HEK293 (cell line): ENCODE results near the gene TTN.

Experiments used
- CTCF ChIA-PET: fragments of 350-600 bp; formaldehyde crosslinking; extraction: SDS; loops from one replicate; lab custom pipeline; 2021; ENCODE audit warnings: antibody characterized with exemption; lab: Yijun Ruan, JAX
- POLR2A ChIA-PET: fragments of 300-600 bp; formaldehyde crosslinking; extraction: SDS; loops from one replicate; lab custom pipeline; 2020; ENCODE audit warnings: antibody characterized with exemption, inconsistent platforms; lab: Yijun Ruan, JAX
- H3K27ac ChIP-seq: fragments of 200-500 bp; sonication (Bioruptor generic); 2 replicates; pipeline ENCODE4 v1.5.1; 2014; ENCODE audit warnings: low read depth, low read length, control low read depth, inconsistent platforms; ENCODE audit errors: extremely low read depth
- H3K36me3 ChIP-seq, 2 experiments: fragments of 200-500 bp in 1 of 2; sonication (Bioruptor generic) in 1 of 2; 1 replicate in 1 of 2; 2 replicates in 1 of 2; pipeline ENCODE4 v1.5.1; 2014 to 2017; ENCODE audit warnings: inconsistent platforms in 2 of 2, low read length in 2 of 2; ENCODE audit not compliant: control insufficient read depth in 2 of 2, insufficient read depth in 1 of 2
- H3K4me1 ChIP-seq: fragments of 200-500 bp; sonication (Bioruptor generic); 2 replicates; pipeline ENCODE4 v1.5.1; 2014; ENCODE audit warnings: mild to moderate bottlenecking, low read length, inconsistent platforms; ENCODE audit not compliant: control insufficient read depth, insufficient read depth
- H3K4me3 ChIP-seq: 2 replicates; pipeline ENCODE4 v1.5.1; 2011; ENCODE audit warnings: low read depth, mild to moderate bottlenecking, control low read depth, low read length, moderate library complexity
- H3K9me3 ChIP-seq: fragments of 200-500 bp; sonication (Bioruptor generic); 2 replicates; pipeline ENCODE4 v1.5.1; 2014; ENCODE audit warnings: low read depth, low read length, inconsistent platforms; ENCODE audit not compliant: control insufficient read depth, insufficient read depth
- HOXA7 ChIP-seq: sonication (generic); formaldehyde crosslinking; IDR thresholded peaks from 2 replicates; pipeline ENCODE4 v1.8.1; 2022; ENCODE audit warnings: missing genetic modification reagents, borderline replicate concordance
- IKZF3 ChIP-seq: fragments of 450-650 bp; IDR thresholded peaks from 2 replicates; pipeline ENCODE4 v1.5.0; 2018; ENCODE audit warnings: missing biosample characterization, mild to moderate bottlenecking, missing genetic modification characterization, moderate library complexity
- SP3 ChIP-seq: fragments of 450-650 bp; formaldehyde crosslinking; IDR thresholded peaks from 2 replicates; pipeline ENCODE4 v1.5.1; 2016; ENCODE audit warnings: missing biosample characterization, missing genetic modification characterization
- SP7 ChIP-seq: fragments of 450-650 bp; formaldehyde crosslinking; IDR thresholded peaks from 2 replicates; pipeline ENCODE4 v1.5.1; 2016; ENCODE audit warnings: missing biosample characterization, missing genetic modification characterization
- ZBTB17 ChIP-seq: fragments of 450-650 bp; formaldehyde crosslinking; IDR thresholded peaks from 2 replicates; pipeline ENCODE4 v1.5.1; 2016; ENCODE audit warnings: missing biosample characterization, missing genetic modification characterization
- ZBTB20 ChIP-seq: fragments of 450-650 bp; formaldehyde crosslinking; IDR thresholded peaks from 2 replicates; pipeline ENCODE4 v1.5.1; 2016; ENCODE audit warnings: missing biosample characterization, missing genetic modification characterization
- ZFP69B ChIP-seq: fragments of 450-650 bp; formaldehyde crosslinking; IDR thresholded peaks from 2 replicates; pipeline ENCODE4 v1.5.1; 2016; ENCODE audit warnings: missing biosample characterization, missing genetic modification characterization
- ZNF214 ChIP-seq: fragments of 450-650 bp; formaldehyde crosslinking; IDR thresholded peaks from 2 replicates; pipeline ENCODE4 v1.5.1; 2017; ENCODE audit warnings: missing biosample characterization, mild to moderate bottlenecking, missing genetic modification characterization, borderline replicate concordance
- ZNF24 ChIP-seq: fragments of 450-650 bp; formaldehyde crosslinking; IDR thresholded peaks from 2 replicates; pipeline ENCODE4 v1.5.1; 2016; ENCODE audit warnings: missing biosample characterization, missing genetic modification characterization
- ZNF292 ChIP-seq: fragments of 450-650 bp; formaldehyde crosslinking; IDR thresholded peaks from 2 replicates; pipeline ENCODE4 v1.5.1; 2016; ENCODE audit warnings: low read depth, missing biosample characterization, missing genetic modification characterization, borderline replicate concordance
- ZNF433 ChIP-seq: fragments of 450-650 bp; formaldehyde crosslinking; IDR thresholded peaks from 2 replicates; pipeline ENCODE4 v1.5.1; 2016; ENCODE audit warnings: missing biosample characterization, missing genetic modification characterization, low read depth
- ZNF501 ChIP-seq: fragments of 450-650 bp; formaldehyde crosslinking; IDR thresholded peaks from 2 replicates; pipeline ENCODE4 v1.5.1; 2016; ENCODE audit warnings: missing biosample characterization, missing genetic modification characterization
- ZNF548 ChIP-seq: fragments of 450-650 bp; formaldehyde crosslinking; IDR thresholded peaks from 2 replicates; pipeline ENCODE4 v1.5.1; 2016; ENCODE audit warnings: missing biosample characterization, missing genetic modification characterization
- ZNF785 ChIP-seq: fragments of 450-650 bp; formaldehyde crosslinking; IDR thresholded peaks from 2 replicates; pipeline ENCODE4 v1.5.1; 2016; ENCODE audit warnings: missing biosample characterization, missing genetic modification characterization
- TF ChIP-seq, protein P1 (sequence below): fragments of 450-650 bp; formaldehyde crosslinking; IDR thresholded peaks from 2 replicates; pipeline ENCODE4 v1.5.1; 2016; ENCODE audit warnings: missing biosample characterization, missing genetic modification characterization, borderline replicate concordance
- TF ChIP-seq, protein P2 (sequence below): fragments of 450-650 bp; formaldehyde crosslinking; IDR thresholded peaks from 2 replicates; pipeline ENCODE4 v1.5.1; 2017; ENCODE audit warnings: missing biosample characterization, missing genetic modification characterization
- TF ChIP-seq, protein P3 (sequence below): fragments of 450-650 bp; formaldehyde crosslinking; IDR thresholded peaks from 2 replicates; pipeline ENCODE4 v1.5.1; 2016; ENCODE audit warnings: missing biosample characterization, missing genetic modification characterization
- TF ChIP-seq, protein P4 (sequence below): fragments of 450-650 bp; formaldehyde crosslinking; IDR thresholded peaks from 2 replicates; pipeline ENCODE4 v1.5.1; 2016; ENCODE audit warnings: missing biosample characterization, missing genetic modification characterization
- TF ChIP-seq, protein P5 (sequence below): fragments of 450-650 bp; formaldehyde crosslinking; IDR thresholded peaks from 2 replicates; pipeline ENCODE4 v1.5.1; 2017; ENCODE audit warnings: missing biosample characterization, mild to moderate bottlenecking, missing genetic modification characterization, moderate library complexity

TTN gene

DNA sequence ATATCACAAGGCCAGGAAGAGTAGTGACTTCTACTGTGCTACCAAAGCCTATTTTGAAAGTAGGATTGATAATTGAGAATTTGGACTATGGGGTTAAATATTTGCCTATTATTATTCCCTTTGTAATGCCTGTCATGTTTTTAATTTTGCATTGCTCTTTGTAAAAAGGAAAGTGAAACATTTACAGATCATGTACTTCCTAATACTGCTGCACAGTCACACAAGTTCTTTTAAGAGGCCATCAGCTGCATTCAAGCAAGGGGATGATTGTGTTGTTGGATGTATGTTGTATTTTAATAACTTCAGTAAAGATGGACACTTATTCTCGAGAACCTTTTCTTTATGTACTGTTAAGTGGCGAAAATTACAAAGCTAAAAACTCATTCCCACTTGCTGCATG lies 256.9 kb downstream of the TTN start:
- ChIA-PET CTCF (no interaction called here), POLR2A (no interaction called here)
- H3K4me3 ChIP-seq: no peak overlapping the region
- no peaks in the 10 kb centered on the region for H3K4me1 ChIP-seq
- H3K9me3 ChIP-seq: no peaks in the 10 kb centered on the region
- TF ChIP-seq ZBTB17 (tag by site-specific recombination): no peak
- TF ChIP-seq, protein P1, sequence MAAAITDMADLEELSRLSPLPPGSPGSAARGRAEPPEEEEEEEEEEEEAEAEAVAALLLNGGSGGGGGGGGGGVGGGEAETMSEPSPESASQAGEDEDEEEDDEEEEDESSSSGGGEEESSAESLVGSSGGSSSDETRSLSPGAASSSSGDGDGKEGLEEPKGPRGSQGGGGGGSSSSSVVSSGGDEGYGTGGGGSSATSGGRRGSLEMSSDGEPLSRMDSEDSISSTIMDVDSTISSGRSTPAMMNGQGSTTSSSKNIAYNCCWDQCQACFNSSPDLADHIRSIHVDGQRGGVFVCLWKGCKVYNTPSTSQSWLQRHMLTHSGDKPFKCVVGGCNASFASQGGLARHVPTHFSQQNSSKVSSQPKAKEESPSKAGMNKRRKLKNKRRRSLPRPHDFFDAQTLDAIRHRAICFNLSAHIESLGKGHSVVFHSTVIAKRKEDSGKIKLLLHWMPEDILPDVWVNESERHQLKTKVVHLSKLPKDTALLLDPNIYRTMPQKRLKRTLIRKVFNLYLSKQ (tag by site-specific recombination): no peak
- TF ChIP-seq ZNF214 (tag by site-specific recombination): no peak
- TF ChIP-seq, all 188 proteins: peak for 0
- Histone ChIP-seq H3K27ac (no peak overlapping the region), H3K36me3 (peaks cover 0 to 66% of the 10 kb centered on the region in 2 experiments; a peak in 1 of 3 replicates)

DNA sequence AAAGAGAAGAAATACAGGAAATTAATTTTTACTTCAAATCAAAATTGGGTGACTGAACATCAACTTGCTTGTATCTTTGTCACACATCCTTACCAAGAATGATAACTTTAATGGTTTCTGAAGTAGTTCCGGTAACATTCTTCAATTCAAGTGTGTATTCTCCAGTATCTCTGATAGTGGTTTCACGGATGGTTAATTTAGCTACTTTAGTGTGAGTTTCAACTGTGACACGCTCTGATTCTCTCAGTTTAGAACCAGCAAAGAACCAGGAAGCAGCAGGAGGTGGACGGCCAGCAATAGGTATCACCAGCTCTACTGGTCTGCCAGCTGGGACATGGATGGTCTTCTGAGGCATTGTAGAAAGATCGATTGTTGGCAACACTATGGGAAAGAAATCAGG lies 264.7 kb downstream of the TTN start:
- TF ChIP-seq IKZF3 (tag by site-specific recombination) (no peak), ZNF292 (tag by site-specific recombination) (no peak), ZBTB20 (tag by site-specific recombination) (no peak), HOXA7 (no peak), ZNF24 (no peak), ZNF501 (no peak), ZNF785 (tag by site-specific recombination) (no peak), SP3 (tag by site-specific recombination) (no peak), ZNF433 (tag by site-specific recombination) (no peak), SP7 (tag by site-specific recombination) (no peak), ZFP69B (tag by site-specific recombination) (no peak), ZNF548 (tag by site-specific recombination) (no peak)
- TF ChIP-seq, protein P2, sequence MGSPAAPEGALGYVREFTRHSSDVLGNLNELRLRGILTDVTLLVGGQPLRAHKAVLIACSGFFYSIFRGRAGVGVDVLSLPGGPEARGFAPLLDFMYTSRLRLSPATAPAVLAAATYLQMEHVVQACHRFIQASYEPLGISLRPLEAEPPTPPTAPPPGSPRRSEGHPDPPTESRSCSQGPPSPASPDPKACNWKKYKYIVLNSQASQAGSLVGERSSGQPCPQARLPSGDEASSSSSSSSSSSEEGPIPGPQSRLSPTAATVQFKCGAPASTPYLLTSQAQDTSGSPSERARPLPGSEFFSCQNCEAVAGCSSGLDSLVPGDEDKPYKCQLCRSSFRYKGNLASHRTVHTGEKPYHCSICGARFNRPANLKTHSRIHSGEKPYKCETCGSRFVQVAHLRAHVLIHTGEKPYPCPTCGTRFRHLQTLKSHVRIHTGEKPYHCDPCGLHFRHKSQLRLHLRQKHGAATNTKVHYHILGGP (tag by site-specific recombination): no peak
- TF ChIP-seq, protein P3, sequence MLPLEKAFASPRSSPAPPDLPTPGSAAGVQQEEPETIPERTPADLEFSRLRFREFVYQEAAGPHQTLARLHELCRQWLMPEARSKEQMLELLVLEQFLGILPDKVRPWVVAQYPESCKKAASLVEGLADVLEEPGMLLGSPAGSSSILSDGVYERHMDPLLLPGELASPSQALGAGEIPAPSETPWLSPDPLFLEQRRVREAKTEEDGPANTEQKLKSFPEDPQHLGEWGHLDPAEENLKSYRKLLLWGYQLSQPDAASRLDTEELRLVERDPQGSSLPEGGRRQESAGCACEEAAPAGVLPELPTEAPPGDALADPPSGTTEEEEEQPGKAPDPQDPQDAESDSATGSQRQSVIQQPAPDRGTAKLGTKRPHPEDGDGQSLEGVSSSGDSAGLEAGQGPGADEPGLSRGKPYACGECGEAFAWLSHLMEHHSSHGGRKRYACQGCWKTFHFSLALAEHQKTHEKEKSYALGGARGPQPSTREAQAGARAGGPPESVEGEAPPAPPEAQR (tag by site-specific recombination): no peak
- TF ChIP-seq, protein P4, sequence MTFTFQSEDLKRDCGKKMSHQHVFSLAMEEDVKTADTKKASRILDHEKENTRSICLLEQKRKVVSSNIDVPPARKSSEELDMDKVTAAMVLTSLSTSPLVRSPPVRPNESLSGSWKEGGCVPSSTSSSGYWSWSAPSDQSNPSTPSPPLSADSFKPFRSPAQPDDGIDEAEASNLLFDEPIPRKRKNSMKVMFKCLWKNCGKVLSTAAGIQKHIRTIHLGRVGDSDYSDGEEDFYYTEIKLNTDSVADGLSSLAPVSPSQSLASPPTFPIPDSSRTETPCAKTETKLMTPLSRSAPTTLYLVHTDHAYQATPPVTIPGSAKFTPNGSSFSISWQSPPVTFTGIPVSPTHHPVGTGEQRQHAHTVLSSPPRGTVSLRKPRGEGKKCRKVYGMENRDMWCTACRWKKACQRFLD (tag by site-specific recombination): no peak
- TF ChIP-seq, protein P5, sequence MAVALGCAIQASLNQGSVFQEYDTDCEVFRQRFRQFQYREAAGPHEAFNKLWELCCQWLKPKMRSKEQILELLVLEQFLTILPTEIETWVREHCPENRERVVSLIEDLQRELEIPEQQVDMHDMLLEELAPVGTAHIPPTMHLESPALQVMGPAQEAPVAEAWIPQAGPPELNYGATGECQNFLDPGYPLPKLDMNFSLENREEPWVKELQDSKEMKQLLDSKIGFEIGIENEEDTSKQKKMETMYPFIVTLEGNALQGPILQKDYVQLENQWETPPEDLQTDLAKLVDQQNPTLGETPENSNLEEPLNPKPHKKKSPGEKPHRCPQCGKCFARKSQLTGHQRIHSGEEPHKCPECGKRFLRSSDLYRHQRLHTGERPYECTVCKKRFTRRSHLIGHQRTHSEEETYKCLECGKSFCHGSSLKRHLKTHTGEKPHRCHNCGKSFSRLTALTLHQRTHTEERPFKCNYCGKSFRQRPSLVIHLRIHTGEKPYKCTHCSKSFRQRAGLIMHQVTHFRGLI (tag by site-specific recombination): no peak
- no peak overlapping the region for H3K27ac ChIP-seq
- POLR2A ChIA-PET: no interaction called here
- no peak overlapping the region for H3K4me3 ChIP-seq
- peaks cover 0 to 88% of the 10 kb centered on the region in 2 experiments; a peak in 1 of 3 replicates for H3K36me3 ChIP-seq
- H3K9me3 ChIP-seq: no peaks in the 10 kb centered on the region
- H3K4me1 ChIP-seq: no peaks in the 10 kb centered on the region
- CTCF ChIA-PET: no interaction called here
